MCF 10A (cell line): ENCODE results near the gene RHBDD1. TPM values are rescaled to one million over a fixed set of nuclear protein-coding genes. Genes with fewer than 3 reads are reported as not detected.
"Not testable (repeated sequence)": the region's sequence is repeated elsewhere in the genome, so short reads cannot be mapped to it uniquely, and the experiment has no call there.

Source experiments
- BruUV-seq: library from RNA; stranded (reverse); fragments of 400-500 nt; replicated peaks from 2 replicates; lab custom pipeline; 2021; lab: Mats Ljungman, UMichigan
- CTCF ChIA-PET: fragments of 300-600 bp; sonication (Branson Sonifier 250); formaldehyde crosslinking; extraction: SDS; loops from one replicate; lab custom pipeline; 2021; ENCODE audit warnings: antibody characterized with exemption, inconsistent platforms; lab: Yijun Ruan, JAX
- POLR2A ChIA-PET: fragments of 300-600, 350-650 bp; sonication (Branson Sonifier 250); formaldehyde crosslinking; extraction: SDS; loops from one replicate; lab custom pipeline; 2020; ENCODE audit warnings: antibody characterized with exemption, inconsistent platforms; lab: Yijun Ruan, JAX
- DNase-seq: peaks from one replicate; pipeline ENCODE4 v3.0.0-alpha.2; 2018; ENCODE audit not compliant: unreplicated experiment
- H3K27ac Mint-ChIP-seq: one replicate; pipeline ENCODE4 v1.8.0; 2022; ENCODE audit warnings: mild to moderate bottlenecking, low read depth, mixed read lengths; ENCODE audit not compliant: unreplicated experiment
- H3K27me3 Mint-ChIP-seq: one replicate; pipeline ENCODE4 v1.8.0; 2022; ENCODE audit warnings: mixed read lengths; ENCODE audit not compliant: insufficient read depth, unreplicated experiment
- H3K36me3 Mint-ChIP-seq: one replicate; pipeline ENCODE4 v1.8.0; 2022; ENCODE audit warnings: mild to moderate bottlenecking, moderate library complexity, mixed read lengths; ENCODE audit not compliant: insufficient read depth, unreplicated experiment
- H3K4me1 Mint-ChIP-seq: one replicate; pipeline ENCODE4 v1.8.0; 2022; ENCODE audit warnings: mixed read lengths; ENCODE audit not compliant: insufficient read depth, unreplicated experiment
- H3K4me3 Mint-ChIP-seq: one replicate; pipeline ENCODE4 v1.8.0; 2022; ENCODE audit warnings: mild to moderate bottlenecking, moderate library complexity, mixed read lengths; ENCODE audit not compliant: unreplicated experiment
- H3K9me3 Mint-ChIP-seq: one replicate; pipeline ENCODE4 v1.8.0; 2022; ENCODE audit warnings: mixed read lengths; ENCODE audit not compliant: unreplicated experiment
- CTCF ChIP-seq: fragments of 200-600 bp; IDR thresholded peaks from one replicate; pipeline ENCODE4 v1.8.0; 2022; ENCODE audit warnings: antibody characterized with exemption, mild to moderate bottlenecking; ENCODE audit not compliant: unreplicated experiment
- intact Hi-C: fragments of 100-400 bp; cut with micrococcal nuclease; formaldehyde crosslinking; loops from 2 replicates; pipeline ENCODE4 v1.14.1; 2022
- total RNA-seq: library from RNA; stranded (reverse); gene quantifications from 2 replicates; pipeline ENCODE4 v1.2.3, GENCODE V29; 2022

Gene RHBDD1
- total RNA-seq, 1 experiment from 2014 or later, result 76.0 TPM

DNA sequence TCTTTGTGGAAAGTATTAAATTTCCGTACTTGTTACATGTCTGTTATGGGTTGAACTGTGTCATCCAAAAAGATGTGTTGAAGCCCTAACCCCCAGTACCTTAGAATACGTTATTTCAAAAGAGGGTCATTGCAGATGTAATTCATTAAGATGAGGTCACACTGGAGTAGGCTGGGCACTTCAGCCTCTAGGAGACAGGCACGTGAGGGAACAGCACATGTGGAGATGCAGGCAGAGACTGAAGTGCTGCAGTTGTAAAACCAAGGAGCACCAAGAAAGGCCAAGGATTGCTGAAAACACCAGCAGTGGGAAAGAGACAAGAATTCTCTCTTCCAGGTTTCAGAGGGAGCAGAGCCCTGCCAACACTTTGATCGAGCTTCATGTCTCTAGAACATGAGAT lies 4.6 kb upstream of the RHBDD1 start:
- intact Hi-C loops, result no loop called here
- CTCF ChIA-PET, result no interaction called here
- Mint-ChIP-seq H3K27ac (no peak overlapping the region), H3K9me3 (no peaks in the 10 kb centered on the region), H3K4me1 (no peaks in the 10 kb centered on the region), H3K4me3 (no peak overlapping the region), H3K27me3 (no peaks in the 10 kb centered on the region), H3K36me3 (peaks cover 4% of the 10 kb centered on the region)
- POLR2A ChIA-PET, result no interaction called here
- DNase-seq, result no peak
- BruUV-seq, result no TSS peak
- no peak for TF ChIP-seq CTCF

- BruUV-seq, result no TSS peak
- no peaks in the 10 kb centered on the region for H3K27me3 Mint-ChIP-seq
- peaks cover 4% of the 10 kb centered on the region for H3K36me3 Mint-ChIP-seq
- DNase-seq, result no peak
- no peak for TF ChIP-seq CTCF
- ChIA-PET CTCF (no interaction called here), POLR2A (interaction anchor here (0.6 kb wide), 1 partner anchor 270 kb away, joined by 5 read pairs; no protein-coding TSS in a partner anchor)
- no peak overlapping the region for H3K4me3 Mint-ChIP-seq
- peak overlapping the region; percentile 6 for H3K27ac Mint-ChIP-seq
- no peaks in the 10 kb centered on the region for H3K9me3 Mint-ChIP-seq
- peaks cover 3% of the 10 kb centered on the region for H3K4me1 Mint-ChIP-seq
- intact Hi-C loops, result no loop called here
Observed at GRCh38 chr2:226832061-226832460, 3.8 kb upstream of the RHBDD1 start.

- intact Hi-C loops, result loop anchor here (5.0 kb wide), 1 partner anchor 82 kb away; no protein-coding TSS in a partner anchor
- CTCF ChIA-PET, result interaction anchor here (0.6 to 1.7 kb wide), 6 partner anchors 35 to 295 kb away, joined by 3 to 5 read pairs (median 4); no protein-coding TSS in a partner anchor
- H3K4me1 Mint-ChIP-seq, result peaks cover 11% of the 10 kb centered on the region
- not testable (repeated sequence) for H3K27ac Mint-ChIP-seq, H3K27me3 Mint-ChIP-seq, DNase-seq, H3K9me3 Mint-ChIP-seq, BruUV-seq
- H3K36me3 Mint-ChIP-seq, result peaks cover 20% of the 10 kb centered on the region
- peak overlapping the region; percentile 91 for H3K4me3 Mint-ChIP-seq
- POLR2A ChIA-PET, result interaction anchor here (0.6 to 3.0 kb wide), 19 partner anchors 10 to 717 kb away, joined by 3 to 31 read pairs (median 8); partner anchors contain the start of gene IRS1
Observed at GRCh38 chr2:226834880-226835279, 974 bp upstream of the RHBDD1 start.

DNA sequence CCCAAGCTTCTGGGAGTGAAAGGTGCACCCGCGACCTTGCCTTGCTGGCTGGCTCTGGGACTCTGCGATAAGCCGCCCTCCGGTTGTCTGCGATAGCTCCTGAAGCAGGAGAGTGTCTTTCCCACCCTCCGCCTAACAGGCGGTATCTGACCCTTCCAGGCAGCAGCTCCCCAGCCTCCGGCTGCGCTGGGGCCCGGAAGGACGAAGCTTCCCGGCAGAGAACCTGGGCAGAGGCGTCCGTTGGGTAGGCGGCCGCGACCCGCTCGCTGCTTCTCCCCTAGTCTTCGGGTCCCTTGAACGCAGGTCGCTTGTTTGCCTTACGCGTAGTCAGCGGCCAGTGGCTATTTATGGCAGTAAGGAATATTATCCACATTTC lies 446 bp upstream of the RHBDD1 start:
- H3K36me3 Mint-ChIP-seq, result peaks cover 25% of the 10 kb centered on the region
- CTCF ChIA-PET, result interaction anchor here (0.6 to 1.7 kb wide), 7 partner anchors 35 to 295 kb away, joined by 3 to 5 read pairs (median 3); no protein-coding TSS in a partner anchor

More for the DNA sequence above, 446 bp upstream of the RHBDD1 start:
- Mint-ChIP-seq H3K27ac (peak overlapping the region; percentile 98), H3K27me3 (no peaks in the 10 kb centered on the region), H3K4me1 (peaks cover 11% of the 10 kb centered on the region), H3K9me3 (no peaks in the 10 kb centered on the region), H3K4me3 (peak overlapping the region; percentile 91)
- DNase-seq, result no peak
- BruUV-seq, result TSS peak; percentile 49
- POLR2A ChIA-PET, result interaction anchor here (0.7 to 3.0 kb wide), 22 partner anchors 9 to 717 kb away, joined by 3 to 31 read pairs (median 5); partner anchors contain the start of gene IRS1
- intact Hi-C loops, result loop anchor here (5.0 kb wide), 1 partner anchor 82 kb away; no protein-coding TSS in a partner anchor
- no peak for TF ChIP-seq CTCF
